WERI-Rb-1 (cell line): ENCODE measurements around the gene PARD3B.

Source experiments
- DNase-seq: peaks from one replicate; pipeline ENCODE4 v3.0.0-alpha.2; 2020
- H3K27ac ChIP-seq: fragments of 250-450 bp; sonication (Bioruptor Pico); 2 replicates; pipeline ENCODE4 v1.5.1; 2020; ENCODE audit warnings: mild to moderate bottlenecking, moderate library complexity
- H3K27me3 ChIP-seq: fragments of 250-450 bp; sonication (Bioruptor Pico); 2 replicates; pipeline ENCODE4 v1.5.1; 2021; ENCODE audit warnings: mild to moderate bottlenecking, low read depth, moderate library complexity; ENCODE audit not compliant: insufficient read depth, severe bottlenecking
- H3K36me3 ChIP-seq: fragments of 250-450 bp; sonication (Bioruptor Pico); 2 replicates; pipeline ENCODE4 v1.5.1; 2020; ENCODE audit warnings: mild to moderate bottlenecking, moderate library complexity
- H3K4me3 ChIP-seq: 2 replicates; pipeline ENCODE4 v1.5.1; 2011; ENCODE audit warnings: low read depth, mild to moderate bottlenecking, control low read depth, low read length
- H3K9me3 ChIP-seq: fragments of 250-450 bp; sonication (Bioruptor Pico); 2 replicates; pipeline ENCODE4 v1.5.1; 2021; ENCODE audit warnings: mild to moderate bottlenecking, moderate library complexity; ENCODE audit not compliant: severe bottlenecking
- CTCF ChIP-seq: IDR thresholded peaks from 2 replicates; pipeline ENCODE4 v1.5.1; 2011; ENCODE audit warnings: low read depth, mild to moderate bottlenecking, control low read depth, inconsistent platforms, low read length

PARD3B gene

GRCh38 chr2:204914708-204915107 lies 369.4 kb downstream of the PARD3B start:
- no peaks in the 10 kb centered on the region for H3K36me3 ChIP-seq
- no peaks in the 10 kb centered on the region for H3K9me3 ChIP-seq
- no peaks in the 10 kb centered on the region for H3K27me3 ChIP-seq
- no peak for DNase-seq
- no peak for TF ChIP-seq CTCF
- no peak overlapping the region for H3K27ac ChIP-seq
- H3K4me3 ChIP-seq: no peak overlapping the region

- TF ChIP-seq CTCF: no peak
- H3K4me3 ChIP-seq: no peak overlapping the region
- no peak for DNase-seq
- no peaks in the 10 kb centered on the region for H3K27me3 ChIP-seq
- H3K36me3 ChIP-seq: no peaks in the 10 kb centered on the region
- no peaks in the 10 kb centered on the region for H3K9me3 ChIP-seq
- no peak overlapping the region for H3K27ac ChIP-seq
Measured at GRCh38 chr2:204917089-204917701, 371.9 kb downstream of the PARD3B start.

DNA sequence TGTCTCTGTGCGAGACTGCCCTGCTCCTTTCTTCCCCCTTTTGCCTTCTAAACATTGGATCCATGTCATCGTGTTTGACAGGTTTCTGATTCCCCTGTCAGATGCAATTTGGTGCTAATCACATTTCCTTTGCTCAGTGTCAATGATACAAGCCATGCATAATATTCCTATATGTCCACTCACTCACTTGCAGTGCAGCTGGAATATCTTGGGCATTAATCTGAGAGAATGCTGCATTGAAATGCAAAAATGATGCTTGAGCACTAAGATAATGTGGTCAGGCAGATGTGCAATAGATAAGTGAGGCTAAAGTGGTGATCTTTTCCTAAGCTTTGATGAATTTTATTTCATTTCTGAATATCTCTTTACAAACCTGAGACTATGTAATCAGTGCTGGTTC lies 375.5 kb downstream of the PARD3B start:
- H3K27me3 ChIP-seq: no peaks in the 10 kb centered on the region
- no peak for TF ChIP-seq CTCF
- DNase-seq: no peak
- no peak overlapping the region for H3K27ac ChIP-seq
- no peaks in the 10 kb centered on the region for H3K9me3 ChIP-seq
- no peak overlapping the region for H3K4me3 ChIP-seq
- H3K36me3 ChIP-seq: no peaks in the 10 kb centered on the region

DNA sequence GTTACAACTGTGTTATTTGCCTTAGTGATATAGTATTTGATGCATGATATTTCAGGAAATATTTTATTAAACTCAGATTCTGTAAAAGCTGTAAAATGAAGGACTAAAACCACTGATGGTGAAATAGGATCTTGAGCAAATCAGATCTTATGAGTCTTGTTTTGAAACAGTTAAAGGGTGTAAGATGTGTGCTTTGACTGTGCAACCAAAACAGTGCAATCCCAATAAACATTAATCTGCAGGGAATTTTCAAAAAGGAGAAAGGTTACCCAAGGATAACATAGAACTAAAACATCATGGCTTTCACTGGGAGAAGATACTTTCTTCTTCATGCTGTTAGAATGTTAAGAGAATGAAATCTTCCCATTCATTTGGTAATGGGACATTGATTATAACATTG lies 378.7 kb downstream of the PARD3B start:
- no peak overlapping the region for H3K4me3 ChIP-seq
- no peak for TF ChIP-seq CTCF
- H3K27ac ChIP-seq: no peak overlapping the region
- H3K27me3 ChIP-seq: no peaks in the 10 kb centered on the region
- H3K9me3 ChIP-seq: no peaks in the 10 kb centered on the region
- no peak for DNase-seq
- H3K36me3 ChIP-seq: no peaks in the 10 kb centered on the region

GRCh38 chr2:204931562-204931961 lies 386.3 kb downstream of the PARD3B start:
- no peak for TF ChIP-seq CTCF
- Histone ChIP-seq H3K4me3 (no peak overlapping the region), H3K9me3 (no peaks in the 10 kb centered on the region), H3K27ac (no peak overlapping the region), H3K27me3 (no peaks in the 10 kb centered on the region), H3K36me3 (no peaks in the 10 kb centered on the region)
- DNase-seq: no peak

GRCh38 chr2:204933735-204934374 lies 388.6 kb downstream of the PARD3B start:
- Histone ChIP-seq H3K9me3 (no peaks in the 10 kb centered on the region), H3K36me3 (no peaks in the 10 kb centered on the region), H3K4me3 (no peak overlapping the region), H3K27ac (no peak overlapping the region), H3K27me3 (no peaks in the 10 kb centered on the region)
- no peak for DNase-seq
- TF ChIP-seq CTCF: no peak
